GM12878 (cell line): Measurements from ENCODE around the gene MYCBP2. TPM values are rescaled to one million over a fixed set of nuclear protein-coding genes. Genes with fewer than 3 reads are reported as not detected.

Experiments
- CREM ChIP-seq: IDR thresholded peaks from 2 replicates; pipeline ENCODE4 v1.6.1; 2014; ENCODE audit warnings: antibody characterized with exemption, low read depth
- CUX1 ChIP-seq: IDR thresholded peaks from 2 replicates; pipeline ENCODE4 v1.6.1; 2012; ENCODE audit warnings: improper control_type of control experiment, low read depth, low read length; ENCODE audit not compliant: insufficient replicate concordance
- EED ChIP-seq: sonication (generic); IDR thresholded peaks from 2 replicates; pipeline ENCODE4 v1.6.1; 2016; ENCODE audit warnings: antibody characterized with exemption, low read depth
- EGR1 ChIP-seq, 2 experiments: IDR thresholded peaks; 1 replicate in 1 of 2; 2 replicates in 1 of 2; pipeline ENCODE4 v1.6.1; 2011 to 2012; ENCODE audit warnings: low read depth in 2 of 2, low read length in 2 of 2, borderline replicate concordance in 1 of 2, mild to moderate bottlenecking in 1 of 2, moderate library complexity in 1 of 2
- HCFC1 ChIP-seq: fragments of 150-350 bp; IDR thresholded peaks from 2 replicates; pipeline ENCODE4 v1.6.1; 2014; ENCODE audit warnings: low read length
- HDAC6 ChIP-seq: fragments of 200-600 bp; sonication (generic); IDR thresholded peaks from one replicate; pipeline ENCODE4 v1.8.0; 2017; ENCODE audit warnings: antibody characterized with exemption; ENCODE audit not compliant: unreplicated experiment
- MYC ChIP-seq: IDR thresholded peaks from 2 replicates; pipeline ENCODE4 v1.6.1; 2011; ENCODE audit warnings: mild to moderate bottlenecking, low read length, moderate library complexity, inconsistent platforms; ENCODE audit not compliant: insufficient read depth, insufficient replicate concordance, insufficient read length, severe bottlenecking
- RAD51 ChIP-seq: fragments of 450-650 bp; IDR thresholded peaks from 2 replicates; pipeline ENCODE4 v1.6.1; 2016; ENCODE audit warnings: moderate library complexity, mild to moderate bottlenecking, inconsistent platforms
- SIX5 ChIP-seq: IDR thresholded peaks from 2 replicates; pipeline ENCODE4 v1.6.1; 2011; ENCODE audit warnings: mild to moderate bottlenecking, low read depth, low read length, moderate library complexity; ENCODE audit not compliant: severe bottlenecking
- SRF ChIP-seq, 2 experiments: IDR thresholded peaks; 2 replicates each; pipeline ENCODE4 v1.6.1; 2011; ENCODE audit warnings: low read depth in 2 of 2, low read length in 2 of 2, mild to moderate bottlenecking in 1 of 2, moderate library complexity in 1 of 2
- SUZ12 ChIP-seq: fragments of 200-600 bp; sonication (generic); IDR thresholded peaks from one replicate; pipeline ENCODE4 v1.6.1; 2018; ENCODE audit warnings: antibody characterized with exemption, mild to moderate bottlenecking; ENCODE audit not compliant: unreplicated experiment
- TAF1 ChIP-seq: IDR thresholded peaks from 2 replicates; pipeline ENCODE4 v1.6.1; 2011; ENCODE audit warnings: mild to moderate bottlenecking, low read depth, low read length, borderline replicate concordance
- ZBED1 ChIP-seq: IDR thresholded peaks from 2 replicates; pipeline ENCODE4 v1.6.1; 2016; ENCODE audit warnings: borderline replicate concordance
- polyA plus RNA-seq, 11 experiments: library from polyadenylated mRNA; depleted of rRNA in 4 of 11; unstranded in 6 of 11; stranded (reverse) in 5 of 11; fragments of >200 nt; fragmentation: Nextera tagmentation in 4 of 11; fragmentation: Illumina TruSeq in 1 of 11; extraction: Ambion mirVana in 4 of 11; extraction: Trizol in 1 of 11; gene quantifications; 1 replicate in 1 of 11; 2 replicates in 10 of 11; pipeline versions ENCODE4 v1.2.1 to v1.2.3, GENCODE V29; 2011 to 2016; ENCODE audit warnings: inconsistent platforms in 2 of 11, missing spikeins in 2 of 11, low read depth in 1 of 11
- total RNA-seq, 4 experiments: library from RNA; depleted of rRNA in 3 of 4; stranded (reverse); fragments of >200 nt in 3 of 4; fragmentation: Illumina TruSeq in 1 of 4; extraction: Trizol in 1 of 4; gene quantifications; 2 replicates each; pipeline versions ENCODE4 v1.2.1 to v1.2.3, GENCODE V29; 2013 to 2021
- TF ChIP-seq, protein P1 (sequence below): fragments of 450-650 bp; conservative IDR thresholded peaks from 2 replicates; pipeline ENCODE4 v1.6.1; 2017; ENCODE audit warnings: mild to moderate bottlenecking, moderate library complexity
- TF ChIP-seq, protein P2 (sequence below): fragments of 450-650 bp; IDR thresholded peaks from 2 replicates; pipeline ENCODE4 v1.6.1; 2017; ENCODE audit warnings: mild to moderate bottlenecking, moderate library complexity
- TF ChIP-seq, protein P3 (sequence below): IDR thresholded peaks from 2 replicates; pipeline ENCODE4 v1.6.1; 2011; ENCODE audit warnings: low read depth, low read length, improper control_type of control experiment, borderline replicate concordance

MYCBP2 gene
- total and polyA plus RNA-seq, 10 of the 15 experiments (the other 5 are each of a cell fraction or from before 2014, with no cell fraction given): 51.9 to 152 (median 98.2) TPM

DNA sequence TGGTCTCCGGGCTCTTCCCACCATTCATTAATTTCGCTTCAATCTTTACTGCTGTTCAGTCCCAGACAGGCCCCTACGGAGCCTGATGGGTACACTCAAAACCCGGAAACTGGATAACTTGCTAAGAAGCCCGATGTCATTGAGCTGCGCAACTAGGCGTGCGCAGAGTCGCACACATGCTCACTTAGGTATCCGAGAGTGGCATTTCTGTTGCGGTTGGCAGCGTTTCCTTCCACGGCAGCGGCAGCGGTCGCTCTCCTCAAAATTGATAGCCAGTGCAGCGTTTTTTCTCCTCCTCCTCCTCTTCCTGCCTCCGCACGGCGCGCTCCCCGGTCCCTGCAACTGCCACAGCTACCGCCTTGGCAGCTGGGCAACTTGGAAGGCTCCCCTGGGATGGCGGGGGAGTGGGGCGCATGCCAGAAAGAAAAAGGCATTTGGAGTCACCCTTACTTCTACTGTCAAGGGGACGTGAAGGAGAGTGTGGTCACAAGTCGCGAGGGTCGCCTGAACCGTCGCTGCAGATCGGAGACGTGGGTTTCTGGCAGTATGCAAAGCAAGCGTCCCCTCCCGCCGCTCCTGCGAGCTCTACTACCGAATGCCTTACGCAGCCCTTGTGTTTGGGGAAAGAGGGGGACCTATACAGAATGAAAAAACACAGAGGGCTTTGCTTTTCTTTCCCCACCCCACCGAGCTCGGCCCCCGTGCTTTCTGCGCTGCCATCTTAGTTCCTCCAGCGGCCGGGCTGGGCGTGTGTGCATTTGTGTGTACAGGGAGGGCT, 2.4 kb upstream of the MYCBP2 start (continued):
- TF ChIP-seq RAD51 (no peak), CREM (peak; percentile 80), HCFC1 (peak; percentile 51), CUX1 (peak; percentile 56), TAF1 (peak; percentile 77; the same call in 1 of the 2 replicates), ZBED1 (peak; percentile 58; the same call in 1 of the 2 replicates), EGR1 (IDR thresholded peaks at IDR 0.05; ENCODE audit: borderline replicate concordance in 1 of 2, low read depth in 2 of 2, low read length in 2 of 2) (peak in 1 of 2 experiments; percentile 46; a peak in 1 of 3 replicates), SUZ12 (no peak), HDAC6 (no peak), SRF (IDR thresholded peaks at IDR 0.05; ENCODE audit: low read depth in 2 of 2, low read length in 2 of 2) (peak in 1 of 2 experiments; percentile 64; a peak in 1 of 4 replicates), SIX5 (no peak), MYC (peak; percentile 48), EED (peak; percentile 91)
- TF ChIP-seq, protein P1, sequence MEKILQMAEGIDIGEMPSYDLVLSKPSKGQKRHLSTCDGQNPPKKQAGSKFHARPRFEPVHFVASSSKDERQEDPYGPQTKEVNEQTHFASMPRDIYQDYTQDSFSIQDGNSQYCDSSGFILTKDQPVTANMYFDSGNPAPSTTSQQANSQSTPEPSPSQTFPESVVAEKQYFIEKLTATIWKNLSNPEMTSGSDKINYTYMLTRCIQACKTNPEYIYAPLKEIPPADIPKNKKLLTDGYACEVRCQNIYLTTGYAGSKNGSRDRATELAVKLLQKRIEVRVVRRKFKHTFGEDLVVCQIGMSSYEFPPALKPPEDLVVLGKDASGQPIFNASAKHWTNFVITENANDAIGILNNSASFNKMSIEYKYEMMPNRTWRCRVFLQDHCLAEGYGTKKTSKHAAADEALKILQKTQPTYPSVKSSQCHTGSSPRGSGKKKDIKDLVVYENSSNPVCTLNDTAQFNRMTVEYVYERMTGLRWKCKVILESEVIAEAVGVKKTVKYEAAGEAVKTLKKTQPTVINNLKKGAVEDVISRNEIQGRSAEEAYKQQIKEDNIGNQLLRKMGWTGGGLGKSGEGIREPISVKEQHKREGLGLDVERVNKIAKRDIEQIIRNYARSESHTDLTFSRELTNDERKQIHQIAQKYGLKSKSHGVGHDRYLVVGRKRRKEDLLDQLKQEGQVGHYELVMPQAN: peak; percentile 58; the same call in 1 of the 2 replicates
- TF ChIP-seq, protein P2, sequence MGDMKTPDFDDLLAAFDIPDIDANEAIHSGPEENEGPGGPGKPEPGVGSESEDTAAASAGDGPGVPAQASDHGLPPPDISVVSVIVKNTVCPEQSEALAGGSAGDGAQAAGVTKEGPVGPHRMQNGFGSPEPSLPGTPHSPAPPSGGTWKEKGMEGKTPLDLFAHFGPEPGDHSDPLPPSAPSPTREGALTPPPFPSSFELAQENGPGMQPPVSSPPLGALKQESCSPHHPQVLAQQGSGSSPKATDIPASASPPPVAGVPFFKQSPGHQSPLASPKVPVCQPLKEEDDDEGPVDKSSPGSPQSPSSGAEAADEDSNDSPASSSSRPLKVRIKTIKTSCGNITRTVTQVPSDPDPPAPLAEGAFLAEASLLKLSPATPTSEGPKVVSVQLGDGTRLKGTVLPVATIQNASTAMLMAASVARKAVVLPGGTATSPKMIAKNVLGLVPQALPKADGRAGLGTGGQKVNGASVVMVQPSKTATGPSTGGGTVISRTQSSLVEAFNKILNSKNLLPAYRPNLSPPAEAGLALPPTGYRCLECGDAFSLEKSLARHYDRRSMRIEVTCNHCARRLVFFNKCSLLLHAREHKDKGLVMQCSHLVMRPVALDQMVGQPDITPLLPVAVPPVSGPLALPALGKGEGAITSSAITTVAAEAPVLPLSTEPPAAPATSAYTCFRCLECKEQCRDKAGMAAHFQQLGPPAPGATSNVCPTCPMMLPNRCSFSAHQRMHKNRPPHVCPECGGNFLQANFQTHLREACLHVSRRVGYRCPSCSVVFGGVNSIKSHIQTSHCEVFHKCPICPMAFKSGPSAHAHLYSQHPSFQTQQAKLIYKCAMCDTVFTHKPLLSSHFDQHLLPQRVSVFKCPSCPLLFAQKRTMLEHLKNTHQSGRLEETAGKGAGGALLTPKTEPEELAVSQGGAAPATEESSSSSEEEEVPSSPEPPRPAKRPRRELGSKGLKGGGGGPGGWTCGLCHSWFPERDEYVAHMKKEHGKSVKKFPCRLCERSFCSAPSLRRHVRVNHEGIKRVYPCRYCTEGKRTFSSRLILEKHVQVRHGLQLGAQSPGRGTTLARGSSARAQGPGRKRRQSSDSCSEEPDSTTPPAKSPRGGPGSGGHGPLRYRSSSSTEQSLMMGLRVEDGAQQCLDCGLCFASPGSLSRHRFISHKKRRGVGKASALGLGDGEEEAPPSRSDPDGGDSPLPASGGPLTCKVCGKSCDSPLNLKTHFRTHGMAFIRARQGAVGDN: peak; percentile 74
- TF ChIP-seq, protein P3, sequence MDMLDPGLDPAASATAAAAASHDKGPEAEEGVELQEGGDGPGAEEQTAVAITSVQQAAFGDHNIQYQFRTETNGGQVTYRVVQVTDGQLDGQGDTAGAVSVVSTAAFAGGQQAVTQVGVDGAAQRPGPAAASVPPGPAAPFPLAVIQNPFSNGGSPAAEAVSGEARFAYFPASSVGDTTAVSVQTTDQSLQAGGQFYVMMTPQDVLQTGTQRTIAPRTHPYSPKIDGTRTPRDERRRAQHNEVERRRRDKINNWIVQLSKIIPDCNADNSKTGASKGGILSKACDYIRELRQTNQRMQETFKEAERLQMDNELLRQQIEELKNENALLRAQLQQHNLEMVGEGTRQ: no peak
